GM23338 (cell line): Measurements from ENCODE around the gene SYCE1L. TPM values are rescaled to one million over a fixed set of nuclear protein-coding genes. Genes with fewer than 3 reads are reported as not detected.

Experiments used
- ATAC-seq: fragments of 200-7000 bp; cut with Tn5 transposase; 3 replicates; pipeline ENCODE4 v1.9.1; 2020
- DNase-seq: peaks from one replicate; pipeline ENCODE4 v3.0.0-alpha.2; 2015; ENCODE audit warnings: low spot score
- H2AFZ ChIP-seq: fragments of 200-600 bp; sonication (generic); 2 replicates; pipeline ENCODE4 v1.8.0; 2016; ENCODE audit warnings: antibody characterized with exemption, mild to moderate bottlenecking, moderate library complexity
- H3F3A ChIP-seq: fragments of 200-600 bp; sonication (generic); replicated peaks from 2 replicates; pipeline ENCODE4 v1.8.0; 2017; ENCODE audit warnings: antibody characterized with exemption, mixed run types, low read depth
- H3K27ac ChIP-seq: fragments of 200-600 bp; sonication (generic); 2 replicates; pipeline ENCODE4 v1.6.1; 2016; ENCODE audit warnings: low read depth
- H3K27me3 ChIP-seq: fragments of 200-600 bp; sonication (generic); 2 replicates; pipeline ENCODE4 v1.8.0; 2016; ENCODE audit warnings: mild to moderate bottlenecking, mixed run types, moderate library complexity; ENCODE audit not compliant: insufficient read depth
- H3K36me3 ChIP-seq: fragments of 200-600 bp; sonication (generic); 2 replicates; pipeline ENCODE4 v1.8.0; 2016; ENCODE audit warnings: mild to moderate bottlenecking; ENCODE audit not compliant: insufficient read depth
- H3K4me1 ChIP-seq: fragments of 200-600 bp; sonication (generic); 2 replicates; pipeline ENCODE4 v1.8.0; 2016; ENCODE audit warnings: mild to moderate bottlenecking, moderate library complexity; ENCODE audit not compliant: insufficient read depth
- H3K4me2 ChIP-seq: fragments of 200-600 bp; sonication (generic); 2 replicates; pipeline ENCODE4 v1.7.1; 2017; ENCODE audit warnings: mixed run types
- H3K4me3 ChIP-seq: fragments of 200-600 bp; sonication (generic); 2 replicates; pipeline ENCODE4 v1.6.1; 2016; ENCODE audit warnings: mixed run types
- H3K79me2 ChIP-seq: fragments of 200-600 bp; sonication (generic); replicated peaks from 2 replicates; pipeline ENCODE4 v1.8.0; 2017; ENCODE audit warnings: mild to moderate bottlenecking; ENCODE audit not compliant: insufficient read depth
- H3K9me2 ChIP-seq: fragments of 200-600 bp; sonication (generic); 2 replicates; pipeline ENCODE4 v1.8.0; 2017; ENCODE audit not compliant: insufficient read depth
- H4K20me1 ChIP-seq: fragments of 200-600 bp; sonication (generic); replicated peaks from 2 replicates; pipeline ENCODE4 v1.8.0; 2017; ENCODE audit warnings: mild to moderate bottlenecking; ENCODE audit not compliant: insufficient read depth
- H3K27ac Mint-ChIP-seq: 2 replicates; pipeline ENCODE4 v1.8.0; 2020; ENCODE audit warnings: inconsistent platforms, mild to moderate bottlenecking, moderate library complexity, mixed read lengths
- H3K27me3 Mint-ChIP-seq: 3 replicates; pipeline ENCODE4 v1.8.0; 2022; ENCODE audit warnings: low read depth, mild to moderate bottlenecking, moderate library complexity, mixed read lengths, inconsistent platforms; ENCODE audit not compliant: insufficient read depth, poor library complexity
- H3K36me3 Mint-ChIP-seq: 3 replicates; pipeline ENCODE4 v1.8.0; 2021; ENCODE audit warnings: low read depth, mild to moderate bottlenecking, inconsistent platforms, moderate library complexity, mixed read lengths
- H3K4me1 Mint-ChIP-seq: 3 replicates; pipeline ENCODE4 v1.8.0; 2020; ENCODE audit warnings: mild to moderate bottlenecking, inconsistent platforms, mixed read lengths
- H3K4me3 Mint-ChIP-seq: 3 replicates; pipeline ENCODE4 v1.8.0; 2021; ENCODE audit warnings: moderate library complexity, mild to moderate bottlenecking, inconsistent platforms, mixed read lengths
- H3K9me3 Mint-ChIP-seq: 3 replicates; pipeline ENCODE4 v1.8.0; 2020; ENCODE audit warnings: moderate library complexity, mild to moderate bottlenecking, inconsistent platforms, mixed read lengths
- CREB1 ChIP-seq: fragments of 250-450 bp; sonication (Bioruptor Pico); IDR thresholded peaks from 2 replicates; pipeline ENCODE4 v1.5.0; 2020; ENCODE audit warnings: low read depth, mild to moderate bottlenecking, moderate library complexity
- ETS1 ChIP-seq: IDR thresholded peaks from 2 replicates; pipeline ENCODE4 v1.6.1; 2016; ENCODE audit warnings: antibody characterized with exemption
- EZH2 ChIP-seq: fragments of 200-600 bp; sonication (generic); IDR thresholded peaks from one replicate; pipeline ENCODE4 v1.8.0; 2017; ENCODE audit warnings: antibody characterized with exemption, mild to moderate bottlenecking, low read depth; ENCODE audit not compliant: unreplicated experiment
- EZH2phosphoT487 ChIP-seq: fragments of 200-600 bp; sonication (generic); IDR thresholded peaks from one replicate; pipeline ENCODE4 v1.8.1; 2018; ENCODE audit warnings: antibody characterized with exemption; ENCODE audit not compliant: unreplicated experiment
- POLR2AphosphoS5 ChIP-seq: IDR thresholded peaks from 2 replicates; pipeline ENCODE4 v1.6.1; 2016; ENCODE audit warnings: antibody characterized with exemption, low read depth
- REST ChIP-seq: IDR thresholded peaks from one replicate; pipeline ENCODE4 v1.6.1; 2018; ENCODE audit warnings: antibody characterized with exemption; ENCODE audit not compliant: unreplicated experiment
- STAT1 ChIP-seq: IDR thresholded peaks from one replicate; pipeline ENCODE4 v1.6.1; 2016; ENCODE audit warnings: antibody characterized with exemption; ENCODE audit not compliant: unreplicated experiment
- ZNF462 ChIP-seq: fragments of 250-450 bp; sonication (Bioruptor Pico); IDR thresholded peaks from 2 replicates; pipeline ENCODE4 v1.5.0; 2020; ENCODE audit warnings: mild to moderate bottlenecking, moderate library complexity
- long read RNA-seq: library from polyadenylated mRNA; unstranded; transcript quantifications from one replicate; pipeline ENCODE4 v2.0.0, GENCODE V29; 2020; ENCODE audit not compliant: unreplicated experiment
- polyA plus RNA-seq: library from polyadenylated mRNA; unstranded; fragments of >200 nt; fragmentation: Nextera tagmentation; extraction: Ambion mirVana; gene quantifications from 2 replicates; pipeline ENCODE4 v1.2.1, GENCODE V29; 2016
- total RNA-seq: library from RNA; depleted of rRNA; stranded (reverse); fragments of >200 nt; shearing (Covaris generic); gene quantifications from 2 replicates; pipeline ENCODE4 v1.2.3, GENCODE V29; 2014; rRNA removed
- TF ChIP-seq, protein P1 (sequence below), 2 experiments: fragments of 200-600 bp in 1 of 2; sonication (generic) in 1 of 2; conservative IDR thresholded peaks; 2 replicates each; pipeline versions ENCODE4 v1.5.1 to v1.6.1; 2016 to 2017; ENCODE audit warnings: antibody characterized with exemption in 2 of 2, low read depth in 2 of 2, mild to moderate bottlenecking in 2 of 2, moderate library complexity in 1 of 2

The SYCE1L gene
- total RNA-seq (0.74 and 3.9 TPM in 2 replicates), polyA plus RNA-seq (5.8 and 5.9 TPM in 2 replicates)
- long read RNA-seq, partial matches to known transcripts = 4 of 4 reads
- long read RNA-seq, other reads (novel, unspliced or antisense) = 0 of 4 reads

DNA sequence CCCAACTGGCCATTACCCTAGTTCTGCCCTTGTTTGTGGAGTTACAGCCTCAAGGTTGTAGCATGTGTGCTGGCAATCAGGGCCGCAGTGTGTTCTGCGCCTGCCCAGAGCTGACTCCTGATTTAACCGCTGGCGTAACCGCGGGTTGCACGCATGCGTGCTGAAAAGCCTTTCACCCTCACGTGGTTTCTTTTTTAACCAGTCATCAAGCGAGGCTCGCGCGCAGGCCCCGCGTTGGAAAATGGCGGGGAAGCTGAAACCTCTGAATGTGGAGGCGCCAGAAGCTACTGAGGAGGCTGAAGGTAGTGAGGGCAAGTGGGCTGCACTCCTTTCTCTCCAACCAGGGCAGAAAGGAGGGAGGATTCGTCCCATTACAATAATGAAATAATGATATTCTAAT lies at the start of gene SYCE1L:
Gene SYCE1L, plus strand, starts transcription at position 198 of the 400 bp plus-strand sequence. Its CDS starts 44 bp downstream, at position 242.
- TF ChIP-seq CREB1 (CRISPR knock-in tag) = no peak
- TF ChIP-seq EZH2phosphoT487 = no peak
- TF ChIP-seq ZNF462 = no peak
- no peak for TF ChIP-seq POLR2AphosphoS5
- TF ChIP-seq ETS1 = no peak
- TF ChIP-seq REST = no peak
- TF ChIP-seq, protein P1, sequence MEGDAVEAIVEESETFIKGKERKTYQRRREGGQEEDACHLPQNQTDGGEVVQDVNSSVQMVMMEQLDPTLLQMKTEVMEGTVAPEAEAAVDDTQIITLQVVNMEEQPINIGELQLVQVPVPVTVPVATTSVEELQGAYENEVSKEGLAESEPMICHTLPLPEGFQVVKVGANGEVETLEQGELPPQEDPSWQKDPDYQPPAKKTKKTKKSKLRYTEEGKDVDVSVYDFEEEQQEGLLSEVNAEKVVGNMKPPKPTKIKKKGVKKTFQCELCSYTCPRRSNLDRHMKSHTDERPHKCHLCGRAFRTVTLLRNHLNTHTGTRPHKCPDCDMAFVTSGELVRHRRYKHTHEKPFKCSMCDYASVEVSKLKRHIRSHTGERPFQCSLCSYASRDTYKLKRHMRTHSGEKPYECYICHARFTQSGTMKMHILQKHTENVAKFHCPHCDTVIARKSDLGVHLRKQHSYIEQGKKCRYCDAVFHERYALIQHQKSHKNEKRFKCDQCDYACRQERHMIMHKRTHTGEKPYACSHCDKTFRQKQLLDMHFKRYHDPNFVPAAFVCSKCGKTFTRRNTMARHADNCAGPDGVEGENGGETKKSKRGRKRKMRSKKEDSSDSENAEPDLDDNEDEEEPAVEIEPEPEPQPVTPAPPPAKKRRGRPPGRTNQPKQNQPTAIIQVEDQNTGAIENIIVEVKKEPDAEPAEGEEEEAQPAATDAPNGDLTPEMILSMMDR (conservative IDR thresholded peaks at IDR 0.05; ENCODE audit: low read depth in 2 of 2) = no peak
- no peak for TF ChIP-seq EZH2
- TF ChIP-seq STAT1 = no peak
- Histone ChIP-seq H3K4me1 (no peaks in the 10 kb centered on the region), H2AFZ (no peak within 1 kb of the TSS), H3F3A (no peaks in the 10 kb centered on the region), H3K27me3 (no peaks in the 10 kb centered on the region), H3K9me2 (no peaks in the 10 kb centered on the region), H3K36me3 (peaks cover 2% of the 10 kb centered on the region; the same call in 1 of the 2 replicates), H4K20me1 (no peaks in the 10 kb centered on the region; the same call in 1 of the 2 replicates), H3K4me2 (no peak within 1 kb of the TSS), H3K27ac (no peak within 1 kb of the TSS), H3K4me3 (no peak within 1 kb of the TSS), H3K79me2 (no peaks in the 10 kb centered on the region)
- Mint-ChIP-seq H3K27ac (no peak within 1 kb of the TSS), H3K9me3 (no peaks in the 10 kb centered on the region), H3K36me3 (peaks cover 32% of the 10 kb centered on the region), H3K4me3 (no peak within 1 kb of the TSS), H3K4me1 (no peaks in the 10 kb centered on the region), H3K27me3 (no peaks in the 10 kb centered on the region)
- no peak for DNase-seq
- ATAC-seq = no peak
